LNCaP clone FGC (cell line): ENCODE results near the gene KIFC1.

Experiments
- DNase-seq: peaks from one replicate; pipeline ENCODE4 v3.0.0-alpha.2; 2011; ENCODE audit warnings: low read depth
- H3K4me3 ChIP-seq: 2 replicates; pipeline ENCODE4 v1.5.1; 2011; ENCODE audit warnings: mild to moderate bottlenecking, low read depth, low read length, control low read depth
- CTCF ChIP-seq: IDR thresholded peaks from 2 replicates; pipeline ENCODE4 v1.5.1; 2012; ENCODE audit warnings: mild to moderate bottlenecking; ENCODE audit not compliant: control insufficient read depth, insufficient read depth; ENCODE audit errors: extremely low read depth

The KIFC1 gene

GRCh38 chr6:33421344-33421643, 29.7 kb downstream of the KIFC1 start:
- DNase-seq, result no peak
- no peak for TF ChIP-seq CTCF
- H3K4me3 ChIP-seq, result no peak overlapping the region

- TF ChIP-seq CTCF, result no peak
- H3K4me3 ChIP-seq, result no peak overlapping the region
- no peak for DNase-seq
These were observed 32.2 kb downstream of the KIFC1 start for GRCh38 chr6:33423777-33424176.

- no peak for DNase-seq
- H3K4me3 ChIP-seq, result peak overlapping the region; percentile 67
- no peak for TF ChIP-seq CTCF
These were observed 33.4 kb downstream of the KIFC1 start for GRCh38 chr6:33424855-33425667.

GRCh38 chr6:33425668-33426577, 34.3 kb downstream of the KIFC1 start:
- TF ChIP-seq CTCF, result peak; percentile 69
- peak overlapping the region; percentile 67 for H3K4me3 ChIP-seq
- no peak for DNase-seq

- no peak for DNase-seq
- peak overlapping the region; percentile 67 for H3K4me3 ChIP-seq
- TF ChIP-seq CTCF, result no peak
These were observed 35.2 kb downstream of the KIFC1 start for GRCh38 chr6:33426590-33427511.

GRCh38 chr6:33427585-33428223, 36.1 kb downstream of the KIFC1 start:
- no peak for DNase-seq
- peak overlapping the region; percentile 60 for H3K4me3 ChIP-seq
- TF ChIP-seq CTCF, result no peak
